GM12873 (cell line): ENCODE data around the gene LRCOL1.

Source experiments
- TF ChIP-seq, protein P1 (sequence below): IDR thresholded peaks from 2 replicates; pipeline ENCODE4 v1.5.1; 2012; ENCODE audit warnings: low read depth, mild to moderate bottlenecking, moderate library complexity, low read length, control low read depth; ENCODE audit not compliant: insufficient read depth; ENCODE audit errors: missing control alignments

Gene LRCOL1

DNA sequence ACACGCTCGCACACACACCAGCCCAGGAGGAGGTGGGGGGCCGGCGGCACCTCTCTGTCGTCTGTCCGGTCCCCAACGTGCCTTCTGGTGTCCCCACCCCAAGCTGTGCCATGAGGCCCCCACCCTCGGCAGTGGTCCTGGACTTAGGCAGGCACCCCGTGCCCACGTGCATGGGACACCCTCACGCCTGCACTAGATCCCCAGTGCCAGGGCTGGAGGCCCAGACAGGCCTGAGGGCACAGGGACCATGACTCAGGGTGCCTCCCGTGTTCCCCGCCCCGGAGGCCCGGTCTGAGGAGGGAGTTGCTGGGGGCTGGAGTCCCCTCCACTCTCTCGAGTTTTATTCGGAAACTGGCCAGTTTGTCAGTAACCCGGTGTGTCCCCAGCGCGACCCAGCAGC is 38.8 kb downstream of the LRCOL1 start:
- TF ChIP-seq, protein P1, sequence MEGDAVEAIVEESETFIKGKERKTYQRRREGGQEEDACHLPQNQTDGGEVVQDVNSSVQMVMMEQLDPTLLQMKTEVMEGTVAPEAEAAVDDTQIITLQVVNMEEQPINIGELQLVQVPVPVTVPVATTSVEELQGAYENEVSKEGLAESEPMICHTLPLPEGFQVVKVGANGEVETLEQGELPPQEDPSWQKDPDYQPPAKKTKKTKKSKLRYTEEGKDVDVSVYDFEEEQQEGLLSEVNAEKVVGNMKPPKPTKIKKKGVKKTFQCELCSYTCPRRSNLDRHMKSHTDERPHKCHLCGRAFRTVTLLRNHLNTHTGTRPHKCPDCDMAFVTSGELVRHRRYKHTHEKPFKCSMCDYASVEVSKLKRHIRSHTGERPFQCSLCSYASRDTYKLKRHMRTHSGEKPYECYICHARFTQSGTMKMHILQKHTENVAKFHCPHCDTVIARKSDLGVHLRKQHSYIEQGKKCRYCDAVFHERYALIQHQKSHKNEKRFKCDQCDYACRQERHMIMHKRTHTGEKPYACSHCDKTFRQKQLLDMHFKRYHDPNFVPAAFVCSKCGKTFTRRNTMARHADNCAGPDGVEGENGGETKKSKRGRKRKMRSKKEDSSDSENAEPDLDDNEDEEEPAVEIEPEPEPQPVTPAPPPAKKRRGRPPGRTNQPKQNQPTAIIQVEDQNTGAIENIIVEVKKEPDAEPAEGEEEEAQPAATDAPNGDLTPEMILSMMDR: no peak

DNA sequence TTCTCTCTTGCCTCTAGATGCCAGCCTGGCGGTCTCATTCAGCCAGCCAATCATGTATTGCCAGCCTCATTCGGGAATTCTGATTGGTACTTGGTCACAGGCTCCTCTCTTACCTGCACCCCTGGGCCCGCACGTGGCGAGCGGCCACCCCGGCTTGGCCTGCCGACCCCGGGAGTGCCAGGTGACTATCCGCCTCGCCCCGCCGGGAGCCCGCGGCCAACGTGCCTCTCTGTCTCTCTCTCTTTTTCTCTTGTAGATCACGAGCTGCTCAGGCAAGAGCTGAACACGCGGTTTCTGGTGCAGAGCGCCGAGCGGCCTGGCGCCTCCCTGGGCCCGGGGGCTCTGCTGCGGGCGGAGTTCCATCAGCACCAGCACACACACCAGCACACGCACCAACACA is 39.3 kb downstream of the LRCOL1 start:
- TF ChIP-seq, protein P1: no peak

DNA sequence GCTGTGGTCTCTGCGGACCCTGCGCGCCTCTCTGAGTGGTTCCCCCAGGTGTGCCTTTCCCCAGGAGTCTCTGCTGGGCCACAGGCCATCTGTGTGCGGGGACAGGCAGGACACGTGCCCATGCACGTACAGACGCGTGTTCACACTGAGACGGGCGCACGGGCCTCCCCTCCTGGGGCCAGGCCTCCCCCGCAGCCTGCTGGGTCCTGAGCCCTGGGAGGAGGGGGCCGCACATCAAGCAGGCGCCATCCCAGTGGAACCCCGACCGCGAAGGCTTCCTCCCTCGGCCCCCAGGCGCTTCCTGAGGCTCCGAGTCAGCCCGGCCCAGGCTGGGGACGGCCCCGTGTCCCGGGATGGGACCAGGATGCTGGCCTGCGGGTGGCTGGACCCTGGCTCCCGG is 39.7 kb downstream of the LRCOL1 start:
- TF ChIP-seq, protein P1: no peak

DNA sequence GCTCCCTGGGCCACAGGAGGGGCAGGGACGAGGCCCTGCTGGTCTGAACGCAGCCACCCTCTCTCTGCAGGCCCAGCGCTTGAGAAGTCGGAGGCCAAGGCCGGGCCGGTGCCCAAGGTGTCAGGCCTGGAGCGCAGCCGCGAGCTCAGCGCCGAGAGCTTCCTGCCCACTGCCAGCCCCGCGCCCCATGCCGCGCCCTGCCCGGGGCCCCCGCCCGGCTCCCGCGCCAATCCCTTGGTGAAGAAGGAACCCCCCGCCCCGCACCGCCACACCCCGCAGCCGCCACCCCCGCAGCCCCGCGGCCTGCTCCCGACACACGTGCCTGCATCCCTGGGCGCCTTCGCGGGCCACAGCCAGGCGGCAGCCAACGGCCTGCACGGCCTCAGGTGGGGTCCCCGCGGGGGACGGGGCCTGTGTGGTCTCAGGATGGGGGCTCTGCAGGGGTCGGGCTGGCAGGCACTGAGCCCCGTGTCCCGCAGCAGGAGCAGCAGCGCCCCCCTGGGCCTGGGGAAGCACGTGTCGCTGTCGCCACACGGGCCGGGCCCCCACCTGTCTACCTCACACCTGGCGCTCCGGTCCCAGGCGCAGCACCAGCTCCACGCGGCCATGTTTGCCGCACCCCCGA is 40.4 kb downstream of the LRCOL1 start:
- TF ChIP-seq, protein P1: no peak

DNA sequence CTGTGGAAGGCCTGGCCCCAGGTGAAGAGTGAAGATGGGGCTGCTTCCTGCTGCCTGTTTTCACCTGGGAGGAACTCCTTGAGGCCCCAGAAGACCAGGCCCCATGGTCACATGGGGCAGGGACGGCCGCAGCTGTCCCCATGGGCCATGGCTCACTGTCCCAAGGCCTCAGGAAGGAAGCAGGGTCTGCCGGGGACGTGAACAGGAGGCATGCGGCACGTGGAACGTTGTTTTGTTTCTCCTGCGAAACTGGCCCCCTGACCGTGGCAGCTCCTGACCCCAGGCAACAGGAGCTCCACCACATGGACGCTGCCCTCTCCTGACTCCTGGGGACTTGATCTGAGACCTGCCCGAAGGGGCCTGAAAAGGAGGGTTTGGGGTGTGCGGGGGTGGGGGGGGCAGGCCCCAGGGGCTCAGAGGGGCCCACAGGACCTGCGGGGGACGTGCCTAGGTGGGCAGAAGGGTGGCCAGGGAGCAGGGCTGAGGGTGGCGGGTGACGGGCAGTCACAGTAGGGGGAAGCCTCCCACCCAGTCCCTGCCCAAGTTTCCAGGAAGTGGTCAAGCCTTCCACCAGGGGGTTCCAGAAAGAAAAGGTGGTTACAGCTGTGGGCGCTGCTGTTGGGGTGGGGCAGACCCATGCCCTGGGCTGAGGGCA is 41.4 kb downstream of the LRCOL1 start:
- TF ChIP-seq, protein P1: no peak

DNA sequence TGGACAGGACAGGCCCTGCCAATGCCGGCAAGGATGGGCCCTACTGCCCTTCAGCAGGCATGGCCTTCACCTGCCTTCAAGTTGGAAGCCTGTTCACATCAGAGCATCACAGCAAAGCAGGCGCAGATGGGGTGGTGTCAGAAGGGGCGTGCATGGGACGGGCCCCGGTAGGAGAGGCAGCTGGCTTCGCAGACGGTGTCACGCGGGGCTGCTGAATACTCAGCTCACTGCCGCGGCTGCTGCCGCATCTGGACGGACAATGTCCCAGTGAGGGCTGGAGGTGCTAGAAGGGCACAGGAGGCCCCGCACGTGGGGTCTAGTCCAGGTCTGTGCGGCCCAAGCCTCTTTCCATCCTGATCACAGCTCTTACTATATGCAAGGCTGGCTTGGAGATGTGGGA is 42.1 kb downstream of the LRCOL1 start:
- TF ChIP-seq, protein P1: no peak

DNA sequence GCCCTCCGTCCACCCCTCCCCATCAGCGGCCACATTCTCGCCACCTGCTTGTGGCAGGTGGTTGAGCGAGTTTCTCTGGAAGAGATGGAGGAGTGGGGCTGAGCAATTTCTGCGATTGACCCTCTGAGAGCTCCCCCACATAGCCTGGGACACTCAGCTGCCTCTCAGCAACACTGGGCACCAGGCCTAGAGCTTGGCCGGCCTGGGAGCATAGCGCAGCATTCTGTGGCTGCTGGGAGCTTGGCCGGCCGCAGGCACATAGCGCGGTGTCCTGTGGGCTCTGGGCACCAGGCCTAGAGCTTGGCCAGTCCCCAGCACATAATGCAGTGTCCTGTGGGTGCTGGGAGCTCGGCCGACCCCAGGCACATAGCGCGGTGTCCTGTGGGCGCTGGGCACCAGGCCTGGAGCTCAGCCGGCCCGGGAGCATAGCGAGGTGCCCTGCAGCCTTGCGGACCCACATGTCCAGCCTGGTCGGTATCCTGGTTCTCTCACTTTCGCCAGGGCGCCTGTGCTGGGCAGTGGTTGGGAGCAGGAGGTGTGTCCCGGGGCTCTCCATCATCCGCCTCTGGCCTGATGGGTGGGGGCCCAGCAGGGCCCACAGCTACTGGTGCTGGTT is 43.8 kb downstream of the LRCOL1 start:
- TF ChIP-seq, protein P1: no peak
